ENCODE results near the gene PKD1.

DNA sequence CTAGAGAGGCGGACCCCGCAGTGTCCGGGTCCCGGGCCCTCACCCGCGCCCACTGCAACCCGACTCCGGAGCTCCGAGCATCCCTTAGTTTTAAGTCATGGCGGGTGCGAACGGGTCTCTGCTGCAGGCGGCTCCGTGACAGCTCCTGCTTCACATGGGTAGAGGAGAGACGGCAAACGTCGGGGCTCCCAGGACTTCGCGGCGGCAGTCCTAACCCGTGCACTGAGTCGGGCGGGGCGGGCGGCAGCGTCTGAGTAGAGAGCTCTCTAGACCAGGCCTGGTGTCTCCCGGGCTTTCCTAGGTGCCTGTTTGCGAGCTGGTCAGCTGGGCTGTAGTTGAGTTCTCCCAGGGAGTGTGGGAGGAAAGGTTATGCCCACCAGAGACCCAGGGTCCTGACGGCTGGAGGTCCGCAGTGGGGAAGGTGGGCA, 87.6 kb downstream of the PKD1 start:
- TF ChIP-seq, protein P1, sequence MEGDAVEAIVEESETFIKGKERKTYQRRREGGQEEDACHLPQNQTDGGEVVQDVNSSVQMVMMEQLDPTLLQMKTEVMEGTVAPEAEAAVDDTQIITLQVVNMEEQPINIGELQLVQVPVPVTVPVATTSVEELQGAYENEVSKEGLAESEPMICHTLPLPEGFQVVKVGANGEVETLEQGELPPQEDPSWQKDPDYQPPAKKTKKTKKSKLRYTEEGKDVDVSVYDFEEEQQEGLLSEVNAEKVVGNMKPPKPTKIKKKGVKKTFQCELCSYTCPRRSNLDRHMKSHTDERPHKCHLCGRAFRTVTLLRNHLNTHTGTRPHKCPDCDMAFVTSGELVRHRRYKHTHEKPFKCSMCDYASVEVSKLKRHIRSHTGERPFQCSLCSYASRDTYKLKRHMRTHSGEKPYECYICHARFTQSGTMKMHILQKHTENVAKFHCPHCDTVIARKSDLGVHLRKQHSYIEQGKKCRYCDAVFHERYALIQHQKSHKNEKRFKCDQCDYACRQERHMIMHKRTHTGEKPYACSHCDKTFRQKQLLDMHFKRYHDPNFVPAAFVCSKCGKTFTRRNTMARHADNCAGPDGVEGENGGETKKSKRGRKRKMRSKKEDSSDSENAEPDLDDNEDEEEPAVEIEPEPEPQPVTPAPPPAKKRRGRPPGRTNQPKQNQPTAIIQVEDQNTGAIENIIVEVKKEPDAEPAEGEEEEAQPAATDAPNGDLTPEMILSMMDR (conservative IDR thresholded peaks at IDR 0.05), result no peak
- no peak for TF ChIP-seq EZH2 (IDR thresholded peaks at IDR 0.05; ENCODE audit: low read depth)
